H4 (cell line): ENCODE results near the gene DYSF. TPM values are rescaled to one million over a fixed set of nuclear protein-coding genes. Genes with fewer than 3 reads are reported as not detected.
A peak's percentile ranks its signal among the peaks of the same experiment; 100 is the strongest.

ENCODE experiments used
- DNase-seq: peaks from one replicate; pipeline ENCODE4 v3.0.0-alpha.2; 2015; ENCODE audit warnings: low spot score
- total RNA-seq: library from RNA; depleted of rRNA; stranded (reverse); fragments of >200 nt; shearing (Covaris generic); gene quantifications from 2 replicates; pipeline ENCODE4 v1.2.3, GENCODE V29; 2014

DYSF gene
- total RNA-seq, 1 experiment from 2014 or later = 0.43 TPM

DNA sequence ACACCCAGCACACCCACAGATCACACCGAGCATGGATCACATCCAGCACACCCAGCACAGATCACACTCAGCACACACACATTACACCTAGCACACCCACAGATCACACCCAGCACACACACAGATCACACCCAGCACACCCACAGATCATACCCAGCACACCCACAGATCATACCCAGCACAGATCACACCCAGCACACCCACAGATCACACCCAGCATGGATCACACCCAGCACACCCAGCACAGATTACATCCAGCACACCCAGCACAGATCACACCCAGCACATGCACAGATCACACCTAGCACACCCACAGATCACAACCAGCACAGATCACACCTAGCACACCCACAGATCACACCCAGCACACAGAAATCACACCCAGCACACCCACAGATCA, 118.6 kb downstream of the DYSF start:
- DNase-seq = no peak

DNA sequence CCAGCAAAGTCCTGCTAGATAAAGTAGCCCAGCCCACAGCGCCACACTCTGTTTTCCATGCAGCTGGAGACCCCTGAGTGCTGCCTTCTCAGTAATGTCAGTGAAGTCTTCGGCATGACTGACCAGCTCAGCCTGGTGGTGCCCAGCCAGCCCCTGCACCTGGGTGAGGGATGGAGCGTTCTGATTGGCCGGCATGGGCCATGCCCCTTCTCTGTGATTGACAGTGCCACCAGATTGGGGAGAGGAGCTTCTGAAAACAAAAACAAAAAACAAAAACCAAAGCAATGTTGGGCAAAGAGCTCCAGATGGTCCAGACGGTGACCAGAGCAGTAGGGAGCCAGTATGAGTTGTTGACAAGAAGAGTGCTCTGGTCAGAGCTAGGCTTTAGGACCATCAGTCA, 122.6 kb downstream of the DYSF start:
- DNase-seq = no peak

DNA sequence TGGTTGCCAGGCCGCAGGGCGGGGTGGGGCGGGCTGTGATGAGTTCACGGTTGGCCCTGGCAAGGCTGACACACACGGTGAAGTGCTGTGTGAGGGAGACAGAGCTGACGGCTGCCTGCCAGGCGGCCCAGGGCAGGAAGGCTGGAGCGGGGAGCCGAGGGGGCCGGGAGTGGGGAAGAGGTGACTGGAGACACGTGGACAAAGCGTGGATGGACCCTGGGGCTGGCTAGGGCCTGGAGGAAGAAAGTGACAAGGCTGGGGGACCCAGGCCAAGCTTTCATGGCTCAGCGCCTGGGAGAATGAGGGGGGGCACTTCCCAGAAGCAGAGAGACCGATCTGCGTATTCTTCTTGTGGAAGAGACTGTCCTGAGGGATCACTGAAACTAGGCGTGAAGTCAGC, 123.2 kb downstream of the DYSF start:
- DNase-seq = no peak

DNA sequence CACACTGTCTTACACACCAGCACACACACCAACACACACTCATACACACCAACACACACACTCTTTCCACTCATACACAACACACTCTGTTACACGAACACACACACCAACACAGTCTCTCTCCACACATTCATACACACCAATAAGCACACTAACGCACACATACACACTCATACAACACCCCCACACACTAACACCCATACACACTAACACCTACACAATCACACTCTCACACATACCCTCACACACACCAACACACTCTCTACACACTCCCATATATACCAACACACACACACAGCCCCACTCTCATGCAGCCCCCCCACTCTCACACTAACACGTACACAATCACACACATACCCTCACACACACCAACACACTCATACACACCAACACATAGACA, 123.8 kb downstream of the DYSF start:
- no peak for DNase-seq

DNA sequence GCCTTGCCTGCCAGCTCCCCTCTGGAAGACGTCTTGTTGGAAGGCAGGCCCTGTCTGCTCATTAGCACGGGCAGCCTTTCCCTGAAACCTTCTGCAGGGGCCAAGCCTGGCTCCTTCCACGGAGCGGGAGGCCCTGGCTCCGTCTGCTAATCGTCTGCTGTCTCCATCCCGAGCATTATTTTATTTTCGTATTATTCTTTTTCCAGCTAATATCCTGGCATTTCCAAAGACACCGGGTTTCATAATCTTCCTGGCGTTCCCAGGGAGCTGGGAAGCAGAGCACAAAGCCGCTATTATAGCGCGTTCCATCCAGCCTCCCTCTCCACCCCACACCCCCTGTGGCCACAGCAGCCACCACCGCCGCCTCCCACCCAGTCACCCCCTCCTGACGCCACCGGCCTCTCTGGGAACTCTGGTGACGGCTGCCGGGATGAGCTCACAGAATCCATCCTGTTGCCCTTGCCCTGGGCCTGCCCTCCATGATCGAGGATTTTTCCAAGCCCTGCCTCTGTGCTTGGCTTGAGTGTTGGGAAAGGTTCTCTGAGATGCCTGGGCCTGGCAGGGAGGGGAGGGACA, 125.5 kb downstream of the DYSF start:
- DNase-seq = no peak

DNA sequence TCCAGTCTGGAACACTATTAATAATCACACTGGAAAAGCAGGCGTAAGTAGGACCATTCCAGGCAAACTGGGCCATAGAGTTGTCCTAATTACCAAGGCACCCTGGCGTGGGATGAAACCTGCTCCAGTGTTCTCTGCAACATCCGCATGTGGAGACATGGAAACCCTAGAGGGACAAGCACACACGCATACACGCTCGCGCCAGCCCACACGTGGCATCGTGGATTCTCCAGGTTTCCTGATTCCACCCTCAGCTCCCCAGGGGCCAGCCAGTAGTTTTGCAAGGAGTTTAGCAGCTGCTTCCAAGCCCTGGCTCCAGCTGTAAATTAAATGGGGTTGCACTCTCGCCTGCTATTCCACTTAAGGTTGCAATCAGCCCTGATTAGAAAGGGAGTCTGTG, 127.7 kb downstream of the DYSF start:
- DNase-seq = no peak

DNA sequence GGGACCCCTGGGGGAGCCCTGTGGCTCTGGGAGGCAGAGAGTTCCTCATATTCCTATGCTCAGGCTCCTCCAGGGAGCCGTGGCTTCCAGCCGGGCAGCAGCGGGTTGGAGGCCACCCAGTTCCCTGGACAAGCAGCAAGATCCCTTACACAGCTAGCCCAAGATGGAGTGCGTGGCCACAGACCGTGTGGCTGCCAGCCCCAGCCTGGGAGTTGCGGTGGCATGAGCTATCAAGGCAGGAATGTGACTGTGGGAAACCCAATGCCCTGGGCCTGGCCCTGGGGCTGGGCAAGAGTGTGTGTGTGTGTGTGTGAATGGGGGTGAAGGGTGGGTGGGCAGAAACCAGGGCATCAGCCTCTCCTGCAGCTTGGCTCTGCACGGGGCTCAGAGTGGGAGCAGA, 130.5 kb downstream of the DYSF start:
- peak; percentile 24 for DNase-seq

DNA sequence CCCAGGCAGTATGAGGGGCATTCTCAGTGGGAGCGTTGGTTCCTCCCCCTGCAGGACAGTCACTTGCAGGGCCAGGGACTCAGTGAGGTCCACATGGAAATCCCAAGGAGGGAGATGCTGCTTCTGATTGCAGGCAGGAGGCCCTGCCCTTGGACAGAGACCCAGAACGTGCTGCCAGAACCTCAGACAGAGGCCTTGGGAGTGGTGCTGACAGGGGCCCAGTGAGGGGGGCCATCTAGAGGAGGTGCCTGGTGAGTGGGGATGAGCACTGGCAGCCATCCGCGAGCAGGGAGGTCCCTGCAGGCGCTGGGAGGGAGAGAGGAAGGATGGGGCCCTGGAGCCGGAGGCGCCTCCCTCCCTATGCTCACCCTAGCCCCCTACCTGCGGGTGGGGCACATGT, 133.1 kb downstream of the DYSF start:
- DNase-seq = no peak

DNA sequence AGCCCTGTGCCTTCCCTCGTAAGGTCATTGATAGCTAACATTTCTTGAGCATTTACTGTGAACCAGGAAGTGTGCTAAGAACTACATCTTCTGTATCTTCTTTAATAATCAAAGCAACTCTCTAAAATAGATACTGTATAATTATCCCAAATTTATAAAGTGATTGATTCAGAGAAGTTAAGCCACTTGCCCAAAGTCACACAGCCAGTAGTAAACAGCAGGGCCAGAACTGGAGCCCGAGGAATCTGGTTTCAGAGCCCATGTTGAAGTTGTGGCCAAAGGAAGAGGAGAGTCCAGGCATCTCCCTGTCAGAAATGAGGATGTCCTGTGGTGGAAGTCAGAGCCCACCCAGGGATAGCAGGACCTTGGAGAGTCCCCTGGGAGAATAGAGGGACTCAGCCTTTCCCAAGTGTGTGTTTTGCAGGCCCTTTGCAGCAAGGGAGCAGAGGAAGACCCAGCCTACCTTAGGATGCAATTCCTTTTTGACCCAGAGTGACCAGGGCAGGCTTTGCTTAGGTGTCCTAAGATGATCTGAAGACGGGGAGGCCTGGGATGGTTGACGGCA, 134.2 kb downstream of the DYSF start:
- no peak for DNase-seq

DNA sequence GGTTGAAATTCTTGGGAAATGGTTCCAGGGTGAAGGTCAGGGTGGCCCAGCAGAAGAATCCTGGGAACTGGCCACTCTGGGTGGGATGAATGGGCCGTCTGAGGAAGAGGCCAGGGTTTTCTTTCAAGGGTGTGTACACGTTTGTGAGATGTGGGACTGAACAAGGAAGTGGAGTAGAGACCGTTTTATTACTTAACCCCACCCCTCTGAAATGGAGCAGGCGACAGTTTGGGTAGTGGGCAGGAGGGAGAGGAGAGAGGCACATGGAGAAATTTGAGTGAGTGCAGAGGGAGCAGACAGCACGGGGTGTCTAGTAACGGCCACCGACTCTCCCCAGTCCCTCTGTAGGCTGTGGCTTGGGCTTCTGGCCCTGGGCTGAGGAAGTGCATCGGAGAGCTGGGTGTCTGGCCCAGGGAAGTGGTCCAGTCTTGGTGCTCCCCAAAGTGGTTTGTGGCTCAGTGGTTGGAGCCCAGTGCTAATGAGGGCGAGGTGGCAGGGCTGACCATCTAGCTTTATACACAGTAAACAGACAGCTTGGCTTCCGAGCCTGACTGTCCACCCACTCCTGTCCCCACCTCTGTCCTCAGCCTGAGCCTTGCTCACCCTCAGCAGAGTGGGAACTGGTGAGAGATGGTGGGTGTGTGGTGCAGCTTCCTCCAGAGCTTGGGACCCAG, 135.3 kb downstream of the DYSF start:
- no peak for DNase-seq

DNA sequence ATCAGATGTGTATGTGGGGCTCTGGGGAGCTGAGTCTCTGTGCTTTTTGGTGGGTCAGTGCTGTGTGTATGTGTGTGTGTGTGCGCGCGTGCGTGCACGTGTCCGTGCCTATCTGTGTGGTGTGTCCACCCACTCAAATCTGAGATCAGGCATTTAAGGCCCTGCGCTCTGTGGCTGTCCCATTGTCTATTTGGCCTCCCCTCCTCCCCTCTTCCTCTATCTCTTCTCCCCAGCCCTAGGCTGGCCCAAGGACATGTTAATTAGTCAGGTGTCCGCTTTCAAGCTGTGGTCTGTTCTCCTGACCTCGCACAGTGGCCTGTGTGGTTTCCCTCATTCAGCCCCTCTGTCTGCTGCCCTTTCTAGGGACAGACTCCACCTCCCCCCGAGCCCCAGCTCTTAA, 136.4 kb downstream of the DYSF start:
- no peak for DNase-seq

DNA sequence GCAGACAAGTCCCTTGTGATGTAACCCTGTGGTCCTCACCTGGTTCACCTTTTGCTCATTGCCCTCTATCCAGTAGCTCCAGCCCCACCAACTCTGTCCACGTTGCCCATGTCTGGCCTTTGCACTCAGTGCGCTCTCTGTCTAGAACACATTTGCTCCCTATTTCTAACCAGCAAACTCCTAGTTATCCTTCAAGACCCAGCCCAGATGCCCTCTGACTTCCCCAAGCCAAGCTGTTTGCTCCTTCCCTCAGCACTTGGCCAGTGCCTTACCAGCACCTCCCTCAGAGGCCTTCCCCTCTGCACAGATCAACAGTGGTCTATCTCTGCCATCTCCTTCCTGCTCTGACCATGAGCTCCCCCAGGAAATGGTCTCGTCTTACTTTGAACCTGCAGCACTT, 137.7 kb downstream of the DYSF start:
- DNase-seq = no peak

DNA sequence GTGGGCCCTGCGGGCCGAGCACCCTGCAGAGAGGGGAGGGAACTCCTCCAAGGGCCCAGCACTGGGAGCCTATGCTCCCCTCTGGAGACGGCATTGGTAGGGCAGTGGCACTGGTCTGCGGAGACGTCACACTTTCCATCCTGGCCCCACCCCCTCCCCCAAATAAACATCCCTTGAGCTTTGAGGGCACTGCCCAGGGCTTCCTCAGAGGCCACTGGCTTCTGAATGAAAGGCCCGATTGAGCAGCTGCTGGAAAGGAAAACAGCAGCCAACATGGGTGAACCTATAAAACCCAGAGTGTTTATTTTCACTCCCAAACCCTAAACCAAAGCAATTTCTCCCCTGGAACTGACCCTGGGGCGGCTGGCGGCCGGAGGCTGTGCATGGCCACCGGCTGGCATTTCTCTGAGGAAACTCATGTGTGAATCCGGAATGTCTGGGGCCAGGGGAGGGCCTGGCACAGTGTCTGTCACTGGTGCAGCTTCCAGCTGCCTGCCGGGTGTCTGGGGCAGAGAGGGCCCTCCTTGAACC, 138.9 kb downstream of the DYSF start:
- peak; percentile 72 for DNase-seq

DNA sequence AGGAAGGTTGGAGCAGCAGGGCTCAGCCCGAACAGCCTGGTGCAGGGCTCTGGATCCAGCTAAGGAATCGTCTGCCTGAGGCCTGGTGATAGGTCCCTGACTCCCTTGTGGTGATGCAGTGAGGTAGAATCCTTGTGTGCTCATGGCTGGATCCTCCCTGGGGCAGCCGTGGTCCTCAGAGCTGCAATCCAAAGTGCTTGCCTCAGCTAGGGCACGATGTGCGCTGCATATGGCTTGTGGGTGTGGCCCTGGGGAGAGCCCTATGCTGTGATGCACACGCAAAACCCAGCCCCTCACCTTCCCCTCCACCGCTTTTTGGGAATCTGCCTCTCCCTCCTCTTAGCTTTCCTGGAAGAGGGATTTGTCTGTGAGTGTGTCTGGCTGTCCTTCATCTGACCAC, 142.2 kb downstream of the DYSF start:
- no peak for DNase-seq

DNA sequence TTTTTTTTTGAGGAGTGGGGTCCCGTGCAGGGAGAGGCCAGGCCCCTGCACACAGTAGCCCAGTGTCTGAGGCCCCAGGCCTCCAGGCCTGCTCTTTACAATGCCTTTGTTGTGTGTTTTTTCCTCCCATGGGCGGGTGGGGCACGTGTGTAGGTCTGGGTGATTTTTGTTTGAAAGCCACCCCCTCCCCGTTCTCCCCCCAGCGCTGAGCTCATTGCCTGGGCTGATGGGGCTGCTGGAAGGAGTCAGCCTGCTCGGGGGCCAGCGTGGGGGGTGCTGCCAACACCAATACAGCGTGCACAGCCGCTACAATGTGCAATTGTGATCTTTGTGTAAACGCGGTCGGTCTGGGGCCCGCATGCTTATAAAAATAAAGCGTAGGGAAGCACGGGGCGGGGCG, 142.7 kb downstream of the DYSF start:
- DNase-seq = no peak

DNA sequence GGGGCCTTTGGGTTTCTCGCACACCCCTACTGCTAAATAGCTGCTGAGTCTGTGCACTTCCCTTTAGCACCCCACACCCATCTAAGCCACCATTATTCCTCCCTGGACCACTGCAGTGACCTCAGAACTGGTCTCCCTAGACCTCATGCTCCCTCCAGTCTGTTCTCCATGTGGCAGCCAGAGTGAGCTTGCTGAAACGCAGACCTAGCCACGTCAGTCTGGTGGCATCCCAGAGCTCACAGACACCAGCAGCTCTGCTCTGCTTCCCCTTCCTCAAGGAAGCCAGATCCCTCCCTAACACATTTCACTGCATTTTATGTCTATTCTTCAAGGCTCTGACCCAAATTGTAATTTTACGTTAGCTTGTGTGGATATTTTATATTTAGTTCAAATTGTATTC, 144.4 kb downstream of the DYSF start:
- no peak for DNase-seq

DNA sequence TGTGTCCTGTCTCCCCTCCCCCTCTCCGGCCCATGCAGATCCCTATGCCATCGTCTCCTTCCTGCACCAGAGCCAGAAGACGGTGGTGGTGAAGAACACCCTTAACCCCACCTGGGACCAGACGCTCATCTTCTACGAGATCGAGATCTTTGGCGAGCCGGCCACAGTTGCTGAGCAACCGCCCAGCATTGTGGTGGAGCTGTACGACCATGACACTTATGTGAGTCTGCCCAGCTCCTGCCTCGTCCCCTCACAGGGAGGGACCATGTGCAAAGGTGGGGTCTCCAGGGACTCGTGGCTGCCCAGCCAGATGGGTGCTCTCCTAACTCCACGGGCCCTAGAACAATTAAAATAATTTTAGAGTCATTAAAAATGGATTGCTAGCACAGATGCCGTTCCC, 145.2 kb downstream of the DYSF start:
- no peak for DNase-seq

DNA sequence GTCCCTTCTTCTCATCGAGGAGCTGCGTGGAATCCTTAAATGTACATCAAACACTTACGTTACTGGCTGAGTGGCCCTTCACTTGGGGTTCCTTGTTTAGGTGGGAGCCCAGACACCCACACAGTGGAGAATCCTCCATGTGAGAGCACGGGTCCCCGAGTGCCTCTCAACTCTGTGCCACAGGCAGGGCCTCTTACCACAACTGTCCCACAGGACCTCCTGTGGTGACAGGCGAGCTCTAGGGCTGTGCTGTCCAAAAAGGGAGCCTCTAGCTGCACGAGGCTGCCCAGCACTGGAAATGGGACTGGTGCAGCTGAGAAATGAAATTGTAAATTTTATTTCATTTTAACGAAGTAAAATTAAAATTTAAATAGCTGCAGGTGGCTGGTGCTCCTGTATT, 145.7 kb downstream of the DYSF start:
- no peak for DNase-seq

DNA sequence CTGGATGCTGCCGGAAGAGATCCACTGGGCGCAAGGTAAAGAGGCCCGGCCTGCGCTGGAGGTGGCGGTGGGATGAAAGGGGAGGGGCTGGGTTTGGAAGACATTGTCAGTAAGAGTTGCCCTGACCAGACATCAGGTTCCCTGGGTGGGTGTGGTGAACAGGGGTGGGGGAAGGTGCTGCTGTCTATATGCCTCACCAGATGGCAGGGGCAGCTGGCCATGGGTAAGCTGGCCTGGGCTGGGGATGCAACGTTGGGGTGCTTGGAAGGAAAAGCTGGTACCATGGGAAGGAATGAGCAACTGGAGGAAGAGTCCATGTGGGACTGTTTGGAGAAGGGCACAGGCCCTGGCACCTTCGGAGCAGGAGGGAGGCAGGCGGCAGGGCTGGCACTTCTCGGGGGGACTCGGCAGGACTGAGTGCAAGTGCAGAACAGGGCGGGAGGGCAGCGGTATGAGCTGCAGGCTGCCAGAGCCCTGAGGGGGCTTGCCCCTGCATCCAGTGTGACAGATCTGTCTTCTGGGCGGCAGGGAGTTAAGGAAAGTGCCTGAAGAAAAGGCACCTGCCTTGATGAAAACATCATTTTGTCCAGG, 146.4 kb downstream of the DYSF start:
- DNase-seq = no peak

DNA sequence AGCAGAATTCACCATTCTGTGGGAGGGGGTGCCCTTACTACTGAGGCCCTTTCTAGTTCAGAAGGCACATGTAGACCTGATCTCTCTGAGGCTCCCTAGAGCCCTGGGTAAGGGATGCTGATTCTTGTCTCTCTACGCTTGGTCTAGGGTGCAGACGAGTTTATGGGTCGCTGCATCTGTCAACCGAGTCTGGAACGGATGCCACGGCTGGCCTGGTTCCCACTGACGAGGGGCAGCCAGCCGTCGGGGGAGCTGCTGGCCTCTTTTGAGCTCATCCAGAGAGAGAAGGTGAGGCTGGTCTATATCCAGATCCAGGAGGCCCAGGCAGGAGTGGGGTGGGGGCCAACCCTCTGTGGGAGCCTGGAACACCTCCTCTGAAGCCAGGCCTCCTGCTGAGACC, 147.2 kb downstream of the DYSF start:
- no peak for DNase-seq

DNA sequence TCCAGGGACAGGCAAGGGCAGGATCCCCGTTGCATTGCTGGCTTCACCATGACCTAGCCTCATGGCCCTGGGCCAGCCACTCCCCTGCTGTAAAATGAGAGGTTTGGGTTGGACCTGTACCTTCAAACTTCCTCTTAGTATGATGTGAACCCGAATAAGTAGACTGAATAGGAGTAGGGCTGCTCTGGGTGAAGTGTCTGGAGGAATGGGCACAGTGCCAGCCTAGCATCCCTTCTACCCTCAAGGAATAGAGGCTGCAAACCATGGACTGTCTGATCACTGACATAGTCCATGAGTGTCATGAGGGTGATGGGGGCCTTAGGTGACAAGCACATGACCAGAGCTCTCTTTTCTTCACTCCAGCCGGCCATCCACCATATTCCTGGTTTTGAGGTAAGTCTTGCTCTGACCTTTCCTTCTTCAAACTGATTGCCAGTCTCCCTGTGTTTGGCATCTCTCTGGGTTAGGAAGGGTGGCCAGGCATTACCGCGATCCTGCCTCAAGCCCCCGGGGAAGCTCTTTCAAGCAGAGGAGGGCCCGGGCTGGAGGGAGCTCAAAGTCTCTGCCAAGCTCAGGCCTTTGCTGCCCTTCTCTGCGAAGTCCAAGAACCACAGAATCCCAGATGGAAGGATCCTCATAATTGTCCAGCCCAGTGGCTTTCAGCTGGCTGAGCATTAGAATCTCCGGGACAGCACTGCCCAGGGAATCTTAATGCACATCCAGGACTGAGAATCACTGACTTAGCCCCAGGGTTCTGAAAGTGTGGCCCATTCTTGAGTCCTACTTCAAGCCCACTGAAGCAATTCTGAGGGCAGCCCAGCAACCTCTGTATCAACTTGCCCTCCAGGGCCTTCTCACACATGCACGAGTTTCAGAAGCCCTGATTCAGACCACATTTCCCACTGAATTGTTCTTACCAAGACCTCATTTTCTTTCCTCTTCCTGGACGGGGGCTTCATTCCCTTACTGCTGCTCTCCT, 148.1 kb downstream of the DYSF start:
- no peak for DNase-seq

DNA sequence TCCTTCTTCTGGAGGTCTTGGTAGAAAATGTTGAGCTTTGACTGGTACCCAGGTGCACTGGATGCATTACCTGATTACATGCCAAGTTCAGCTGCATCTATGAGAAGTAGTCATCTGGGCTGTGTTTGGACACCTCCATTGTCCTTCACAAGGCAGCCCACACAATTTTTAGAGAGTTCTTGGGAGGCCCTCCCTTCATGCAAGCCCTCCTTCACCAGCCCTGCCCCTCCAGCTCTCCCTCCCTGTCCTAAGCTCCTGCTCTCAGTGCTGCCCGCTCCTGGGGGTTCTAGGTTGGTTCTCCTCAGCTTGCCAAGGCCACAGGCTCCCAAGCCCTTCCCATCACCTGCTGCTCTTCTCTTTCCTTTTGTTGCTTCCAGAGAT, 148.7 kb downstream of the DYSF start:
- DNase-seq = no peak
